ENCODE results near the gene FAM76B.

DNA sequence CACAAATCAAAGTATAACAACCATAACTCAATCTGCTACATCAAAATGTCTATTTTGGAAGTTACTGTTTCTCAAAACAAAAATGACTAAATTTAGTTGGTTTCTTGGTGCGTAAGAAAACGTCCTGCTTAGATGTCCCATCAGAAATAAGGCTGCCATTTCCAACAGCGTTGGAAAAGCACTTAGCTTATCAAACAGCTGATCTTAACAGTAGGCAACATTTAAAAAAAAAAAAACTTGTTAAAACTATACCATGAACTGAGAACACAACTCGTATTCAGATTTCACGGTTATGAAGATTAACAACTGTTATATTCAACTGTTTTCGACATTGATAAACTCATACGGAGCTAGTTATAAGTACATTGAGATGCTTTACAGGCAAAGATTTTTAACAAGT is 3.1 kb upstream of the FAM76B start:
- TF ChIP-seq POLR2A (IDR thresholded peaks at IDR 0.05; ENCODE audit: low read depth, low read length) (no peak), POLR2AphosphoS5 (IDR thresholded peaks at IDR 0.05; ENCODE audit: low read depth, low read length) (no peak), TAF1 (IDR thresholded peaks at IDR 0.05; ENCODE audit: low read depth, low read length) (no peak), PAX5 (IDR thresholded peaks at IDR 0.05; ENCODE audit: insufficient read depth, low read length, severe bottlenecking) (no peak)
